C4-2B (cell line): ENCODE measurements around the gene CLPTM1.

Experiments
- CTCF ChIP-seq: fragments of 450-650 bp; conservative IDR thresholded peaks from 2 replicates; pipeline ENCODE4 v1.5.1; 2017; ENCODE audit warnings: mild to moderate bottlenecking
- ZFX ChIP-seq: fragments of 450-650 bp; IDR thresholded peaks from 2 replicates; pipeline ENCODE4 v1.6.1; 2017

- TF ChIP-seq CTCF: no peak
- no peak for TF ChIP-seq ZFX
These were observed 55.1 kb downstream of the CLPTM1 start for GRCh38 chr19:45010306-45010705.
